GM12801 (cell line): ENCODE data around the gene KCTD5.

Experiments used
- TF ChIP-seq, protein P1 (sequence below): IDR thresholded peaks from one replicate; pipeline ENCODE4 v1.5.1; 2011; ENCODE audit warnings: control low read depth; ENCODE audit not compliant: insufficient read length; ENCODE audit errors: extremely low read depth

The KCTD5 gene

DNA sequence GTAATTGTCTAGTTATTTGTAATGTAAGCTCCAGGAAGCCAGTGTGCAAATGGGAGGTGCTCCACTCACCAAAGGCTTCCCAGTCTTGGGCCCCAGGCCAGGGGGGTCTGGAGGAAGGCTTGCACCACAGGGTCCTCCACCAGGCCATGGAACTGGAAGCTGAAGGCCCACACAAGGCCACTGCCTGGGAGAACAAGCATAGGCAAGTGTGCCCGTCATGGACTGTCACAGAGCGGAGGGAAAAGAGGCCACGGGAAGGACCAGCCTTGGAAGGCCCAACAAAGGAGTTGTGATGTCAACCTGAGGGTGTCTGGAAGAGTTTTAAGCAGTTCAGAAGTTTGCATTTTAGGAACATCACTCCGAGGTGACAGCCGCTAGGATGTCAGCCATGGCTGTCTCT is 67.2 kb downstream of the KCTD5 start:
- TF ChIP-seq, protein P1, sequence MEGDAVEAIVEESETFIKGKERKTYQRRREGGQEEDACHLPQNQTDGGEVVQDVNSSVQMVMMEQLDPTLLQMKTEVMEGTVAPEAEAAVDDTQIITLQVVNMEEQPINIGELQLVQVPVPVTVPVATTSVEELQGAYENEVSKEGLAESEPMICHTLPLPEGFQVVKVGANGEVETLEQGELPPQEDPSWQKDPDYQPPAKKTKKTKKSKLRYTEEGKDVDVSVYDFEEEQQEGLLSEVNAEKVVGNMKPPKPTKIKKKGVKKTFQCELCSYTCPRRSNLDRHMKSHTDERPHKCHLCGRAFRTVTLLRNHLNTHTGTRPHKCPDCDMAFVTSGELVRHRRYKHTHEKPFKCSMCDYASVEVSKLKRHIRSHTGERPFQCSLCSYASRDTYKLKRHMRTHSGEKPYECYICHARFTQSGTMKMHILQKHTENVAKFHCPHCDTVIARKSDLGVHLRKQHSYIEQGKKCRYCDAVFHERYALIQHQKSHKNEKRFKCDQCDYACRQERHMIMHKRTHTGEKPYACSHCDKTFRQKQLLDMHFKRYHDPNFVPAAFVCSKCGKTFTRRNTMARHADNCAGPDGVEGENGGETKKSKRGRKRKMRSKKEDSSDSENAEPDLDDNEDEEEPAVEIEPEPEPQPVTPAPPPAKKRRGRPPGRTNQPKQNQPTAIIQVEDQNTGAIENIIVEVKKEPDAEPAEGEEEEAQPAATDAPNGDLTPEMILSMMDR = no peak

GRCh38 chr16:2749936-2750335 is 67.6 kb downstream of the KCTD5 start:
- TF ChIP-seq, protein P1 = no peak

- TF ChIP-seq, protein P1 = no peak
These were observed 69.3 kb downstream of the KCTD5 start for GRCh38 chr16:2751577-2752034.

- TF ChIP-seq, protein P1 = no peak
These were observed 69.9 kb downstream of the KCTD5 start, which contains the start of gene SRRM2 for GRCh38 chr16:2752035-2752849. Gene SRRM2, plus strand, starts transcription at chr16:2752638. Its CDS starts 3,727 bp downstream, at chr16:2756365.

DNA sequence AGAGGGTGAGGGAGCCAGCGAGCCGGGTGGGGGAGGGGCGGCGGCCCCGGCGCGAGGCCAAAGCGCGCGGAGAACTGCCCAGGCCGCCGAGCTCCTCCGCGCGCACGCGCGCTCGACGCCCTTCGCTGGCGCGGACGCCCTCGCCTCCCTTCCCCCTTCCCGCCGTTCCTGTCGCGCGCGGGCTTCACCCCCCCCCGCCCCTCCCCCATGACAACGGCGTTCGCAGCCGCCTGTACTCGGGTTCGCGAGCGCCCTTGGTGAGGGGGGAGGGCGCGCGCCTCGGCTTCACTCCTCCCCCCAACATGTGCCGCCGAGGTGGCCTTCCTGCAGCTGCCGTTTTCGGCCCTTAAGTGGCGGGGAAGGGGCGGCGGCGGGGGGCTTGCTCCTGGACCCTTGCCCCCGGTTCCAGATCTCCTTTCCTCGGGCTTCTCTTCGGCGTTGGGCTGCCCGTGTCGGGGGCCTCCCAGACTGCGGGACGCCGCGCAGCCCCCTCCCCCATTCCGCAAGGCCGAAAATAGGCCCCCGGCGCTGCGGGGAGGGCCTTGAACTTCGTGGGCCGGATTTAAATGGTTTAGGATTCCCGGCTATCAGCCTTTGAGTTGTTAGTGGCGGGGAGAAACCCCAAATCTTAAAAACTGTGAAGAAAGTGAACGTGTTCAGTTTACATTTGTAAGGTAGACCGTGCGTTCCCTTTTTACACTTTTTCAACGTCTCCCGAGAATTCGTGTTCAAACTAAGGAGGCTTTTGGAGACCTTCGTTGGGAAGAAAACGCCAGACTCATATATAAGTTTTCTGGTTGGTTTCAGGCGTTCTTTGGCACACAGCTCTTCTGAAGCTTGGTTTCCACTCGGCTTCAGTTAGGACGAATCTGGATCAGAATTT is 70.8 kb downstream of the KCTD5 start:
- TF ChIP-seq, protein P1 = no peak

GRCh38 chr16:2753733-2754020 is 71.4 kb downstream of the KCTD5 start:
- TF ChIP-seq, protein P1 = no peak

- TF ChIP-seq, protein P1 = no peak
These were observed 72.8 kb downstream of the KCTD5 start for GRCh38 chr16:2755158-2755557.
